ENCODE measurements around the gene CLIC4.
"Not testable (repeated sequence)": the region's sequence is repeated elsewhere in the genome, so short reads cannot be mapped to it uniquely, and the experiment has no call there.

The CLIC4 gene

DNA sequence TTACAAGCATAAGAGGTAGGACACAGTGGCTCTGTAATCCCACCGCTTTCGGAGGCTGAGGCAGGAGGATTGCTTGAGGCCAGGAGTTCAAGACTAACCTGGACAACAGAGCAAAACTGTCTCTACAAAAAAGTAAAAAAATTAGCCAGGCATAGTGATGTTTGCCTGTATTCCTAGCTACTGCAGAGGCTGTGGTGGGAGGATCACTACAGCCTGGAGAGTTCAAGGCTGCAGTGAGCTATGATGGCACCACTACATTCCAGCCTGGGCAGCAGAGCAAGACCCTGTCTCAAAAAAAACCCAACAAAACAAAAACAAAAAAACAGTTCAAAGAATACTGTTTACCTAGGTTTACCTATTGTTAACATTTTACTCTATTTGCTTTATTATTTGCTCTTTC lies 37.4 kb downstream of the CLIC4 start:
- intact Hi-C loops (cut with DNase I; ENCODE audit: low total_unique reads), result no loop called here
- Histone ChIP-seq H3K4me1 (peaks cover 0 to 97% (median 22%) of the 10 kb centered on the region in 4 donors), H3K4me3 (no peak overlapping the region), H3K27me3 (no peaks in the 10 kb centered on the region), H3K36me3 (no peaks in the 10 kb centered on the region), H3K27ac (peak overlapping the region; percentile 17 to 72), H3K9me3 (no peaks in the 10 kb centered on the region)
- TF ChIP-seq, protein P1, sequence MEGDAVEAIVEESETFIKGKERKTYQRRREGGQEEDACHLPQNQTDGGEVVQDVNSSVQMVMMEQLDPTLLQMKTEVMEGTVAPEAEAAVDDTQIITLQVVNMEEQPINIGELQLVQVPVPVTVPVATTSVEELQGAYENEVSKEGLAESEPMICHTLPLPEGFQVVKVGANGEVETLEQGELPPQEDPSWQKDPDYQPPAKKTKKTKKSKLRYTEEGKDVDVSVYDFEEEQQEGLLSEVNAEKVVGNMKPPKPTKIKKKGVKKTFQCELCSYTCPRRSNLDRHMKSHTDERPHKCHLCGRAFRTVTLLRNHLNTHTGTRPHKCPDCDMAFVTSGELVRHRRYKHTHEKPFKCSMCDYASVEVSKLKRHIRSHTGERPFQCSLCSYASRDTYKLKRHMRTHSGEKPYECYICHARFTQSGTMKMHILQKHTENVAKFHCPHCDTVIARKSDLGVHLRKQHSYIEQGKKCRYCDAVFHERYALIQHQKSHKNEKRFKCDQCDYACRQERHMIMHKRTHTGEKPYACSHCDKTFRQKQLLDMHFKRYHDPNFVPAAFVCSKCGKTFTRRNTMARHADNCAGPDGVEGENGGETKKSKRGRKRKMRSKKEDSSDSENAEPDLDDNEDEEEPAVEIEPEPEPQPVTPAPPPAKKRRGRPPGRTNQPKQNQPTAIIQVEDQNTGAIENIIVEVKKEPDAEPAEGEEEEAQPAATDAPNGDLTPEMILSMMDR (IDR thresholded peaks at IDR 0.05), result no peak
- DNase-seq, result no peak

DNA sequence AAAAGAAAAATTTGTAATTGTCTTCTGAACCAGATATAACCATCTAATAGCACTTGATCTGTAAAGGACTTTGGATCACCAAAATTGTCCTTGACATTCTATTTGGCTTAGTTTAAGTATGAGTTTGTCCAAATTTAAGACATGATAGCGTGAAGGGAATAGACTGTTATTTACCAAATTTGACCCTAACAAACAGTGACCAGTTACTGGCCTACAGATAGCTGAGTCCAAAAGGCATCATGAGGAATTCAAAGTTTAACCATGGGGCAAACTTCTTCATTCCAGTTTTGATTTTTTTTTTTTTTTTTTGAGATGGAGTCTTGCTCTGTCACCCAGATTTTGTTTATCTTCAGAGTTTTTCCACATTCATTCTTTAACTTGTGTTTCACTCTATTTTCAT lies 38.5 kb downstream of the CLIC4 start:
- H3K4me3 ChIP-seq, result no peak overlapping the region
- H3K36me3 ChIP-seq, result no peaks in the 10 kb centered on the region
- no peaks in the 10 kb centered on the region for H3K27me3 ChIP-seq
- H3K27ac ChIP-seq, result peak overlapping the region; percentile 17 to 72
- intact Hi-C loops (cut with DNase I; ENCODE audit: low total_unique reads), result no loop called here
- TF ChIP-seq, protein P1 (IDR thresholded peaks at IDR 0.05), result no peak
- no peaks in the 10 kb centered on the region for H3K9me3 ChIP-seq
- peaks cover 0 to 97% (median 27%) of the 10 kb centered on the region in 4 donors for H3K4me1 ChIP-seq
- no peak for DNase-seq

- no peak overlapping the region for H3K4me3 ChIP-seq
- H3K9me3 ChIP-seq, result no peaks in the 10 kb centered on the region
- intact Hi-C loops (cut with DNase I; ENCODE audit: low total_unique reads), result no loop called here
- TF ChIP-seq, protein P1 (IDR thresholded peaks at IDR 0.05), result no peak
- peaks cover 0 to 97% (median 35%) of the 10 kb centered on the region in 4 donors for H3K4me1 ChIP-seq
- no peak for DNase-seq
- H3K36me3 ChIP-seq, result no peaks in the 10 kb centered on the region
- H3K27ac ChIP-seq, result peak overlapping the region; percentile 62 to 72
- no peaks in the 10 kb centered on the region for H3K27me3 ChIP-seq
Observed at GRCh38 chr1:24786191-24786590, 40.9 kb downstream of the CLIC4 start.

DNA sequence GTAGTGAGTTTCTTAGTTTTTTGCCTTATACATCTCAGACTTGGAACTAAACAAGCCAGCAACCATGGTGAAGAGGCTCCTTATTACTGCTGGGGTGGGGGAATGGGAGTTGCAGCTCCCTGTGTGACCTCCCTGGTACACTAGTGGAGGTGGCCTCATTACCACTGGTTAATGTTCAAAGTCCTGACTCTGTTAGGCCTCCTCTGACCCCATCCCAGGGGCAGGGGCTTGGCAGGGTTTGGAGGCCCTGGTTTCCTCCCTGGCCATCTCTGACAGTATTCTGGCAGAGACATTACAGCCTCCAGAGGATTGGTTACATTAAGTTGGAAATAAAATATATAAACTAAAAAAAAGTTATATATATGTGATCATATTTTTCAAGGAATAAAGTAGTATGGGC lies 45.2 kb downstream of the CLIC4 start:
- peaks cover 0 to 97% (median 60%) of the 10 kb centered on the region in 4 donors for H3K4me1 ChIP-seq
- intact Hi-C loops (cut with DNase I; ENCODE audit: low total_unique reads), result no loop called here
- no peaks in the 10 kb centered on the region for H3K9me3 ChIP-seq
- no peaks in the 10 kb centered on the region for H3K36me3 ChIP-seq
- TF ChIP-seq, protein P1 (IDR thresholded peaks at IDR 0.05), result no peak
- DNase-seq, result no peak
- H3K4me3 ChIP-seq, result no peak overlapping the region
- H3K27me3 ChIP-seq, result no peaks in the 10 kb centered on the region
- H3K27ac ChIP-seq, result peak overlapping the region; percentile 72 to 79

DNA sequence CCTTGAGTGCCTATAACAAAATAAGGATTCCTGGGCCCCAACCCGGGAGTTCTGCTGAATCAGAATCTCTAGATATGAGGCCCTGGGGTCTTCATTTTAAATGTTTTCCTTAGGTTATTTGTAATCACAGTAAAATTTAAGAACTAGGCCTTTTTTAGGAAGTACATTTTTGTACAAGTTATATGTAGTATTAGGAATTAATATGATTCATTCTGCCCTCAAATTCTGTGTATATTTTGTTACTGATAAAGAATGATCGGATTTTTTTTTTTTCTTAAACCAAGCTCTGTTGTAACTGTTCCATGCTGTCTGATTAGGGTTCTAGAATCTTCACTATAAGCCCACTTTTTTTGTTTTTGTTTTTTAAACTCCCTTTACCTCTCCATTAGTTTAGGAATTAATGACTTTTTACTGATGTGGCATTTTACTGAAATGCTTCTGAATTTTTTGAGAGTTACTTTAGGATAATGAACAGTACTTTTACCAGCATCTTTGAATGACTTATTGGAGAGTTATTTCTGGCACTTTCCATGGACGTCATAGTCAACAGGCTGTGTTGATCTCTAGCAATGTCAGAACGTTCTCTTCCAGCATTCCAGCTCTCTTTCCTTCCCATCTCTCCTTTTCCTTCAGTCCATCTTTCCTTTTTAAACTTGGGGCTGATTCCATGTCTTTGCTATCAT lies 48.3 kb downstream of the CLIC4 start:
- Histone ChIP-seq H3K27ac (peak overlapping the region; percentile 72 to 79), H3K4me3 (peak overlapping the region in 1 of 2 donors; percentile 7), H3K9me3 (no peaks in the 10 kb centered on the region), H3K27me3 (no peaks in the 10 kb centered on the region), H3K36me3 (peaks cover 0 to 12% (median 4%) of the 10 kb centered on the region in 3 donors), H3K4me1 (peaks cover 0 to 99% (median 54%) of the 10 kb centered on the region in 4 donors)
- no peak for DNase-seq
- TF ChIP-seq, protein P1 (IDR thresholded peaks at IDR 0.05), result no peak
- intact Hi-C loops (cut with DNase I; ENCODE audit: low total_unique reads), result no loop called here

DNA sequence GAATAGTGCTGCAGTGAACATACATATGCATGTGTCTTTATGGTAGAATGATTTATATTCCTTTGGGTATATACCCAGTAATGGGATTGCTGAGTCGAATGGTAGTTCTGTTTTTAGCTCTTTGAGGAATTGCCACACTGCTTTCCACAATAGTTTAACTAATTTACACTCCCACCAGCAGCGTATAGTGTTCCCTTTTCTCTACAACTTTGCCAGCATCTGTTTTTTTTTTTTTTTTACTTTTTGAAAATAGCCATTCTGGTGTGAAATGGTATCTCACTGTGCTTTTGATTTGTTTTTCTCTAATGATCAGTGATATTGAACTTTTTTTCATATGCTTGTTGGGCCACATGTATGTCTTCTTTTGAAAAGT lies 48.9 kb downstream of the CLIC4 start:
- Histone ChIP-seq H3K4me3 (peak overlapping the region in 1 of 2 donors; percentile 7), H3K36me3 (peaks cover 0 to 16% (median 5%) of the 10 kb centered on the region in 3 donors), H3K27ac (peak overlapping the region; percentile 72 to 79), H3K4me1 (peaks cover 0 to 96% (median 50%) of the 10 kb centered on the region in 4 donors)
- H3K27me3 ChIP-seq; intact Hi-C loops (cut with DNase I; ENCODE audit: low total_unique reads); DNase-seq; H3K9me3 ChIP-seq: not testable (repeated sequence)

Data from tibial artery (tissue), 4 donors.